Lower lobe of right lung (tissue), 2 donors: ENCODE data around the gene FGD5. TPM values are rescaled to one million over a fixed set of nuclear protein-coding genes. Genes with fewer than 3 reads are reported as not detected.

Experiments used
- ATAC-seq, 2 donors: fragments of 200-7000 bp; cut with Tn5 transposase; one replicate each; pipeline ENCODE4 v1.9.1; 2020 to 2022; ENCODE audit warnings: mild to moderate bottlenecking in 2 of 2, moderate library complexity in 2 of 2
- DNase-seq: peaks from one replicate; pipeline ENCODE4 v3.0.0-alpha.2; 2020
- H3K27ac ChIP-seq: fragments of 200-600 bp; one replicate; pipeline ENCODE4 v1.8.0; 2022
- H3K27me3 ChIP-seq: fragments of 200-600 bp; one replicate; pipeline ENCODE4 v1.8.0; 2022; ENCODE audit warnings: low read depth
- H3K36me3 ChIP-seq: fragments of 200-600 bp; one replicate; pipeline ENCODE4 v1.8.0; 2022; ENCODE audit warnings: mild to moderate bottlenecking
- H3K4me1 ChIP-seq: fragments of 200-600 bp; one replicate; pipeline ENCODE4 v1.8.0; 2022
- H3K4me3 ChIP-seq: fragments of 200-600 bp; one replicate; pipeline ENCODE4 v1.8.0; 2022; ENCODE audit warnings: mild to moderate bottlenecking
- H3K9me3 ChIP-seq: fragments of 200-600 bp; one replicate; pipeline ENCODE4 v1.8.0; 2022
- intact Hi-C: fragments of 100-400 bp; cut with DNase I; formaldehyde crosslinking; loops from one replicate; pipeline ENCODE4 v1.11.0; 2022
- total RNA-seq: library from RNA; stranded (reverse); fragmentation: NEBNext Ultra II Directional; extraction: Animal tissue kit (Norgen Biotek cat#: 25700); gene quantifications from one replicate; pipeline ENCODE4 v1.2.1, GENCODE V29; 2021
- TF ChIP-seq, protein P1 (sequence below): fragments of 200-600 bp; IDR thresholded peaks from one replicate; pipeline ENCODE4 v1.8.0; 2022; ENCODE audit warnings: antibody characterized with exemption, mild to moderate bottlenecking
- donor health status: DM: no; HTN: yes; CAD: no; lungs with severe emphysema.

FGD5 gene
- total RNA-seq, 1 donor from 2014 or later = 85.0 TPM

DNA sequence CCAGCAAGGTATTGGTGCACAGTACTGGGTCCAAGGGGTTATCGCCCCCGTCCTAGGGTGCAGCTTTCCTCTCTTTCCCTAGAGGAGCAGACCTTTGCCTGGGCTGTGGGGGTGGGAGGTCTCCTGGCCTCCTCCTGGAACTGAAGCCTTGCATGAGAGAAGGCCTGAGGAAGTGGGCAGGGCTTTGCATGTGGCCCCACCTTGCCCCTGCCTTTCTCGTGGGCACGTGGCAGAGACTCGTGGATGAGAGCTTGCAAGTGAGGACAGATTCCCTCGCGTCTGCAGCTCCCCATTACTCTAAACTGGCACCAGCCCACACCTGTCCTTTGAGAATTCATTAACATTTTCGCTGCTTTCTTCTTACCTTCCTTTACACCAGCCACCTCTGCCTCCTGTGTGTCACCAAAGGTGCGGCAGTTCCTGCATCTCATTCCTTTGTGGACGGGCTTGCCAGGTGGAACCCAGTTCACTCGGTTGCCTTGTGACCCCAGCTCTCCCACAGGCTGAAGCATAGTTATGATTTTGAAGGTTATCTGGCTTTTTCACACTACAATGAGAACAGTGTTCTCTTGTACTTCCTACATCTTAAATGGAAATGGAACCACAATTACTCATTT, 87.7 kb downstream of the FGD5 start:
- Histone ChIP-seq H3K9me3 (no peaks in the 10 kb centered on the region), H3K4me3 (no peak overlapping the region), H3K27ac (no peak overlapping the region), H3K36me3 (peaks cover 29% of the 10 kb centered on the region), H3K27me3 (no peaks in the 10 kb centered on the region), H3K4me1 (no peaks in the 10 kb centered on the region)
- ATAC-seq (no peak), DNase-seq (no peak)
- intact Hi-C loops = no loop called here
- TF ChIP-seq, protein P1, sequence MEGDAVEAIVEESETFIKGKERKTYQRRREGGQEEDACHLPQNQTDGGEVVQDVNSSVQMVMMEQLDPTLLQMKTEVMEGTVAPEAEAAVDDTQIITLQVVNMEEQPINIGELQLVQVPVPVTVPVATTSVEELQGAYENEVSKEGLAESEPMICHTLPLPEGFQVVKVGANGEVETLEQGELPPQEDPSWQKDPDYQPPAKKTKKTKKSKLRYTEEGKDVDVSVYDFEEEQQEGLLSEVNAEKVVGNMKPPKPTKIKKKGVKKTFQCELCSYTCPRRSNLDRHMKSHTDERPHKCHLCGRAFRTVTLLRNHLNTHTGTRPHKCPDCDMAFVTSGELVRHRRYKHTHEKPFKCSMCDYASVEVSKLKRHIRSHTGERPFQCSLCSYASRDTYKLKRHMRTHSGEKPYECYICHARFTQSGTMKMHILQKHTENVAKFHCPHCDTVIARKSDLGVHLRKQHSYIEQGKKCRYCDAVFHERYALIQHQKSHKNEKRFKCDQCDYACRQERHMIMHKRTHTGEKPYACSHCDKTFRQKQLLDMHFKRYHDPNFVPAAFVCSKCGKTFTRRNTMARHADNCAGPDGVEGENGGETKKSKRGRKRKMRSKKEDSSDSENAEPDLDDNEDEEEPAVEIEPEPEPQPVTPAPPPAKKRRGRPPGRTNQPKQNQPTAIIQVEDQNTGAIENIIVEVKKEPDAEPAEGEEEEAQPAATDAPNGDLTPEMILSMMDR = no peak

- Histone ChIP-seq H3K4me3 (no peak overlapping the region), H3K9me3 (no peaks in the 10 kb centered on the region), H3K27ac (no peak overlapping the region), H3K36me3 (peaks cover 32% of the 10 kb centered on the region), H3K4me1 (no peaks in the 10 kb centered on the region), H3K27me3 (no peaks in the 10 kb centered on the region)
- peak; percentile 19 to 39 for ATAC-seq
- TF ChIP-seq, protein P1 = no peak
- intact Hi-C loops = no loop called here
- no peak for DNase-seq
These were observed 88.5 kb downstream of the FGD5 start for GRCh38 chr3:14907043-14907966.

DNA sequence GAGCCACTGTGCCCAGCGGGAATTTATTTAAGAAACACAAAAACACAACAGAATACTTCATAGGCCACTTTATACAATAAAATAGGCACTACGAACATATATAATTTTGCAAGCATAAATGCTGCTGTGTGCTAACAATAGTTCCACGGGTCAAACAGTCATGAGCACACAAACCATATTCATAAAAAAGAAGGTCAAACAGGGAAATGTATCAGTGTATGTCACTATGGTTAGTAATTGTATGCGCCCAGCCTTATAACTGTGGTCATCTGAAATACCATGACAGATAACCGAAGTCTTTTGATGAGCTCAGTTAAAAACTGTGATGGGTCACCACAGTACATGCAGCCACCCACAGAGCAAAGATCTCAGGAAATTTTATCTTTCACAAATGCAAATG, 90.5 kb downstream of the FGD5 start:
- no peaks in the 10 kb centered on the region for H3K27me3 ChIP-seq
- ATAC-seq = no peak
- no peak overlapping the region for H3K4me3 ChIP-seq
- intact Hi-C loops = no loop called here
- H3K36me3 ChIP-seq = peaks cover 34% of the 10 kb centered on the region
- DNase-seq = no peak
- no peaks in the 10 kb centered on the region for H3K9me3 ChIP-seq
- TF ChIP-seq, protein P1 = no peak
- no peaks in the 10 kb centered on the region for H3K4me1 ChIP-seq
- H3K27ac ChIP-seq = no peak overlapping the region

DNA sequence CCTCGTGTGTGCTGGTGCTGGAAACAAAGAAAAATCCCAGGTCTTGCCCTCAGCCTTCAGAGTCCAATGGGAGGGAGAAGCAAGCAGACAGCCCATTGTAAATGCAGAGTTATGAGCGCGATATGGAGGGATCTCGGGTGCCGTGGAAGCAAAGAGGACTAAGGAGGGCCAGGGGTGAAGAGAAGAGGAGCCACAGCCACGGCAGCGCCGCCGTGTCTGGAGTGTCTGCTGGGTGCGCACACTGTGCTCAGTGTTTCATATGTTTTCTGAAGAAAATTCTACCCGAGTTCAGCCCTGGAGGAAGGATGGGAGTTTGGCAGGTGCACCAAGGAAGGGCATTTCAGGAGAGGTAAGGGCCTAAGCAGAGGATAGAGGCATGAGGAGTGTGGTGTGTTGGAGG, 92.9 kb downstream of the FGD5 start:
- no peaks in the 10 kb centered on the region for H3K27me3 ChIP-seq
- intact Hi-C loops = no loop called here
- DNase-seq = no peak
- H3K36me3 ChIP-seq = peaks cover 43% of the 10 kb centered on the region
- H3K4me3 ChIP-seq = no peak overlapping the region
- H3K4me1 ChIP-seq = no peaks in the 10 kb centered on the region
- no peak for ATAC-seq
- H3K9me3 ChIP-seq = no peaks in the 10 kb centered on the region
- TF ChIP-seq, protein P1 = no peak
- no peak overlapping the region for H3K27ac ChIP-seq

GRCh38 chr3:14913071-14913925, 94.5 kb downstream of the FGD5 start:
- DNase-seq = no peak
- Histone ChIP-seq H3K9me3 (no peaks in the 10 kb centered on the region), H3K27me3 (no peaks in the 10 kb centered on the region), H3K27ac (no peak overlapping the region), H3K36me3 (peaks cover 49% of the 10 kb centered on the region), H3K4me3 (no peak overlapping the region), H3K4me1 (no peaks in the 10 kb centered on the region)
- ATAC-seq = no peak
- TF ChIP-seq, protein P1 = no peak
- intact Hi-C loops = no loop called here
